Measurements from ENCODE around the gene IQSEC1.

Gene IQSEC1

DNA sequence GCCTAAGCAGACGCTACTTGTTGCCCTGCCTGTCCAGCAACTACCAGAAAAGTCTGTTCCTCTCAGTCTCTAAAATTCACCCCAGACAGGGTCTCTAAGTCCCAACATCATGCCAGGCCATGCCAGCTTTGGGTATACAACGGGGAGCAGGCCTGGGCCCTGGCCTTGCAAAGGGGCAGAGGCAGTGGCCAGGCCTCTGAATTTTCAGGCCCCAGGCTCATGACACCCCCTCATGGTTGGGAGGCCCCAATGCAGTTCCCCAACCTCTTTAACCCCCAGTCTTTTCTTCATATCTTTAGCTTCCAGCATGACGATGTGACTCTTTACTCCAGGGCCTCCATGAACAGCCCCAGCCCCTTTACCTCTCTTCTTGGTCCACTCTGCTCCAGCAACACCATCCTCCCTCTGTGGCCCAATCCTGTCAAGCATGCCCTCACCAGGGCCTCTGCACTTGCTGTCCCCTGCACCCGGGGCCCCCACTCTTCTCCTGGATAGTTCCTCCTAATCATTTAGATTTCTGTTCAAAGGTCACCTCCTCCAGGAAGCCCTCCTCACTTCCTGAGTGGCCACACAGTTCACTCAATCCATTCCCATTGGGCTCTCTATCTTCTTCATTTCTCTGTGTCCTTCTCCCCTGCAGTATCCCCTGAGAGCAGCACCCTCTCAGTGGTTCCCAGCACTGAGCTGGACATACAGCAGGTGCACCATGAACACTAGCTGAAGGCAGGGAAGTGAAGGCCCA is 4.8 kb downstream of the IQSEC1 start:
- no peak for DNase-seq (ENCODE audit: low read depth in 2 of 2)

GRCh38 chr3:13067778-13068177 is 5.5 kb downstream of the IQSEC1 start:
- DNase-seq (ENCODE audit: low read depth in 2 of 2): no peak

- no peak for DNase-seq (ENCODE audit: low read depth in 2 of 2)
These were observed 6.4 kb downstream of the IQSEC1 start for GRCh38 chr3:13066834-13067233.

DNA sequence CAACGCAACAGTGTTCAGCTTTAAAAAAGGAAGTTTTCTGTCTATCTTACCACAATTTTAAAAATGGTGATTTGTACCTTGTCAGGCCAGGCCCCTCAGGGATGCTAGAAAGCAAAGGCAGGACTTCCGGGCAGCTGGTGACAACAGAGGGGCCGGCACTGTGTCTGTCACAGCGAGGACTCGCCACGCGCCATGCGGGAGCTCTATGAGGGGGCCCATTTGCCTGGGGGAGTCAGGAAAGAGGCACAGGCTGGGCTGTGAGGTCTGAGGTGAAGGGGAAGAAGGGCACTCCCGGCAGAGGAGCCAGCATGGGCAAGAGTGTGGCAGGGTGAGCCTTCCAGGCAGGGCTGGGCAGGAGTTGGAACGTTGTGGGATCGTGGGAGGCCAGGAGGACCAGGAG is 7.0 kb downstream of the IQSEC1 start:
- DNase-seq (ENCODE audit: low read depth in 2 of 2): no peak

DNA sequence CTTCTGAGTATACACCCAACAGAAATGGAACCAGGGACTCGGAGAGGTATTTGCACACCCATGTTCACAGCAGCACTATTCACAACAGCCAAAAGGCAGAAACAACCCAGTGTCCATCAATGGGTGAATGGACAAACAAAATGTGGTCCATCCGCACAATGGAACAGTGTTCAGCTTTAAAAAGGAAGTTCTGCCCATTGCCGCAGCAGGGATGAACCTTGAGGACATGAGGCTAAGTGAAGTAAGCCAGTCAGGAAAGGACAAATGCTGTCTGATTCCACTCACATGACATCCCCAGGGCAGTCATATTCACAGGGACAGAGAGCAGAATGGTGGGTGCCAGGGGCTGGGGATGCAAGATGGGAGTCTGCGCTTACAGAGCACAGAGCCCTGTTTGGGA is 7.5 kb downstream of the IQSEC1 start:
- DNase-seq (ENCODE audit: low read depth in 2 of 2): no peak

DNA sequence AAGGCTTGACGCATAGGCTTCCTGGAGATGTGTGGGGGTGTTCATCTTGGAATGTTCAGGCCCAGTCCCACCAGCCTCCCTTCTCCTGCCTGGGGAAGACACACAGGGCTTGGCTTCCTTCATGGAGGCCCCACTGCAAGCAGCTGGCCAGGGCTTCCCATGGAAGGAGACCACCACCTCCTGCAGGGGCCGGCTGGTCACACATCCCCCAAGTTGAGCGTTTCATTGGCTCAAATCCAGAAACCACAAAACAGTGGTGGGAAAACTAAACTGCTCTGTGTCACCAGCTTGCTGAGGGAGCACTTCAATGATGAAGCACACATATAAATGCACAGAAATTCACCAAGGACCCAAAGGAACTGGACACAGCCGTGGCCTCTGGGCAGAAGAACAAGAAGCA is 8.3 kb downstream of the IQSEC1 start:
- no peak for DNase-seq (ENCODE audit: low read depth in 2 of 2)

GRCh38 chr3:13064159-13064868 is 8.9 kb downstream of the IQSEC1 start:
- no peak for DNase-seq (ENCODE audit: low read depth in 2 of 2)

GRCh38 chr3:13063225-13063624 is 10.0 kb downstream of the IQSEC1 start:
- DNase-seq (ENCODE audit: low read depth in 2 of 2): no peak

DNA sequence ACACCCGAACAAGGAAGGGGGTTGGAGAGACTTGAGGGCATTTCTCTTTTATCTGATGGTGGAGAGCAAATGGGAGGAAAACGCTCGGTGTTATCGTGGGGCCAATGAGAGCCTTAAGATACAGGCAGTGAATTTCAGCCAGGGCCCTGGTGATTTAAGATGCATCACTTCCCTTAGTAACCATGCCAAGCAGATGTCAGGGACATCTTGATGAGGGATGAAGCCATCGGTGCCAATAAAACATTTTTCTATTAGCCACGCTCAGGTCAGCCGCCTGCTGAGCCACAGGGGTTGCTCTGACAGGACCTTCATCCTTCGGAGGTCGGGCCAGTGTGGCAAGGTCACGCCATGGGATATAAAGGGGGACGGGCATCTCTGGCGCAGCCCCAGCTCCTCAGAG is 10.6 kb downstream of the IQSEC1 start:
- no peak for DNase-seq (ENCODE audit: low read depth in 2 of 2)

- no peak for DNase-seq (ENCODE audit: low read depth in 2 of 2)
These were observed 12.8 kb downstream of the IQSEC1 start for GRCh38 chr3:13060341-13060910.

- DNase-seq (ENCODE audit: low read depth in 2 of 2): no peak
These were observed 14.7 kb downstream of the IQSEC1 start for GRCh38 chr3:13058346-13059120.

- no peak for DNase-seq (ENCODE audit: low read depth in 2 of 2)
These were observed 15.8 kb downstream of the IQSEC1 start for GRCh38 chr3:13057282-13058040.

GRCh38 chr3:13055634-13056033 is 17.6 kb downstream of the IQSEC1 start:
- no peak for DNase-seq (ENCODE audit: low read depth in 2 of 2)

DNA sequence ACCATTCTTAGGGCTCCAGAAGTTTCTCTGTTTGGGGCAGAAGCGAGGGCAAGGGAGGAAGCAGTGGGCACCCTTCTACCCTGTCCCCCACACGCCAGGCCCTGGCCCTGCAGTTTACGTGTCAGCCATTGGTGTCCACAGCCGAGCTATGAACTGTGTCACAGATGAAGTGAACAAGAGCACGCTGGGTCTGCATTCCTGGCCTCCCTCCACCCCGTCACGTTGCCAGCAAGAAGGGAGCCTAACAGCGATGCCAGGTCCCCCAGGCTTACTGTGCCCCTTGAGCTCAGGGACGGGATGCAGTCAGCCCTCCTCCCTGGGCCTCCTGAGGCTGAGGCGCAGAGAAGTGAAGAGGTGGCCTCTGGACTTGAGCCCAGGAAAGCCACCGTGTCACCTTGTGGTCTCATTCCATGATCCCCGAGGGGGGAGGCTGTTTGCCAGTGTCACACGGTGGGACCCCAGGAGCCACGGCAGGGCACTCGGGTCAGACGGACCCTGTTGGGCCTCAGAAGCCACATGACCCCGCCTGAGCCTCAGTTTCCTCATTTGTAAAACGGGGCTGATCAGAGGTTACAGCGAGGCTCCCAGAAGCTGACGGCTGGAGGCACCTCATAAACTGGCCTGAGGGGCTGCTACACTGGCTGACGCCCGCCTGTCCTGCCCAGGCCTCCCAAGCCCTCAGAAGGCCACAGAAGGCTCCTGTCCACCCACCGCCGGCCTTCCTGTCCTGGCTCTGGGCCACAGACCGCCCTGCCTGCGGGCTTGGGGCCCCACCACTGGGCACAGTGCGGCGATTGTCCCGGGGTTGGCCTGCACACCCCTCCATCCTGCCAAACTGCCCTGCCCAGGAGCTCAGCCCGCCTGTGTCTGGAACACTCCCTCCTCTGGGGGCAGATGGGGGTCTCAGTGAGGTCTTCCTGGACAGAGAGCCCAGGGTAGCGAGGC is 18.6 kb downstream of the IQSEC1 start:
- no peak for DNase-seq (ENCODE audit: low read depth in 2 of 2)

DNA sequence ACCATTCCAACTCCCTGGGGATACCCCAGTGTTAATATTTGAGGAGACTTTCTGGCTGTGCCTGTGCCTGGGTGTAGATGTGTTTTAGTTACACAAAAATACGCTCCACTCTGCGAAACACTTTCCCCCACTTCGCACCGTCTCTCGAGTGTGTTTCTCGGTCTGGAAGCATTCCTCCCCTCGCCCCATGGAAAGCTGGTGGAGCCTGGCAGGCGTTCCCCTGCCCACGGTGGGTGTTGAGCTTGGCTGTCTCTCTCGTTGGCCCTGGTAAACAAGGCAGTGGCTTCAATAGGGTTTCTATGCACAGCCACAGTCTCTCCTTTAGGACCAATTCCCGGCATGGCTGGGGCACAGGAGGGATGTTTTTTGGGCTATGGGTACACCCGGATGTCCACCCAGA is 19.3 kb downstream of the IQSEC1 start:
- DNase-seq (ENCODE audit: low read depth in 2 of 2): no peak

GRCh38 chr3:13053420-13053819 is 19.8 kb downstream of the IQSEC1 start:
- DNase-seq (ENCODE audit: low read depth in 2 of 2): no peak

GRCh38 chr3:13052191-13052820 is 20.9 kb downstream of the IQSEC1 start:
- DNase-seq (ENCODE audit: low read depth in 2 of 2): no peak

DNA sequence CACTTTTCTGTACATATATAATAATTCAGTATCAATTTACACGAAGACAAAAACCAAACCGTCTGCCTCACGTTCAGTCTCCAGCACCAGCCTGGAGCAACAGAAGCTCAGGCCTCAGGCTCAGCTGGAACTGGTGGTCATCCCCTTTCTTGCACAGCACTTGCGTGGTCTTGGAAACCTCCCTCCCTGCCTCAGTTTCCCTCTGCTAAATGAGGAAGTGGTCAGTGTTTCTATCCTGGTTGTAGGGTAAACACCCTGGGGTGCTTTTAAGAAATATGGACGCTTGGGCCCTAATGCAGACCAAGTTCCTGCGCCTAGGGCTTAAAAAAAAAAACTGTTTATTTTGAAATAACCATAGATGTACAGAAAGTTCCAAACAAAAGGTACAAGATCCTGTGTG is 21.6 kb downstream of the IQSEC1 start:
- no peak for DNase-seq (ENCODE audit: low read depth in 2 of 2)

- no peak for DNase-seq (ENCODE audit: low read depth in 2 of 2)
These were observed 22.2 kb downstream of the IQSEC1 start for GRCh38 chr3:13051066-13051465.

DNA sequence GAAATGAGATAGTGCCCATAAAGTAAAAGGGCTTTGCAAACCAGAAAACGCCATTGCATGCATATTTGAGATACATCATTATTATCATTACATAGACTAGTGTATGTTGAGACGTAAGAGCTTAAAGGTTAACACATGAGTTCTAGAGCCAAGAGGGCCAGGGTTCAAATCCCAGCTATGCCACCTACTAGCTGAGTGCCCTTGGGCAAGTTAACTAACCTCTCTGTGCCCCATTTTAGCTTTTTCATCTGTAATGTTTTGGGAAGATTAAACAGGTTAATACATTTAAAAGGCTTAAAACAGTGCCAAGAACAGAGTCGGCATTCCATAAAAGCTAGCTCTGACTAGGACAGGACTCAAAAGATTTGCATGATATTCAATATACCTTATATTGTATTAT is 22.8 kb downstream of the IQSEC1 start:
- DNase-seq (ENCODE audit: low read depth in 2 of 2): no peak

Data from fibroblast of skin of left quadriceps (primary cell).